ENCODE data around the gene LCN2.
"Not testable (repeated sequence)": the region's sequence is repeated elsewhere in the genome, so short reads cannot be mapped to it uniquely, and the experiment has no call there.

Gene LCN2

GRCh38 chr9:128135561-128135960 lies 13.7 kb upstream of the LCN2 start:
- not testable (repeated sequence) for FAIRE-seq; DNase-seq (ENCODE audit: insufficient read length, low spot score)

- no peak for TF ChIP-seq CTCF (IDR thresholded peaks at IDR 0.05; ENCODE audit: insufficient read depth, missing control alignments)
- DNase-seq (ENCODE audit: insufficient read length, low spot score) (no peak), FAIRE-seq (no peak)
These were observed 12.1 kb upstream of the LCN2 start for GRCh38 chr9:128136816-128137793.

- DNase-seq (ENCODE audit: insufficient read length, low spot score) = no peak
- FAIRE-seq = no peak
- no peak for TF ChIP-seq CTCF (IDR thresholded peaks at IDR 0.05; ENCODE audit: insufficient read depth, missing control alignments)
These were observed 11.3 kb upstream of the LCN2 start for GRCh38 chr9:128138001-128138400.

GRCh38 chr9:128139621-128140020 lies 9.6 kb upstream of the LCN2 start:
- DNase-seq (ENCODE audit: insufficient read length, low spot score) = no peak
- no peak for TF ChIP-seq CTCF (IDR thresholded peaks at IDR 0.05; ENCODE audit: insufficient read depth, missing control alignments)
- no peak for FAIRE-seq

- FAIRE-seq = no peak
- DNase-seq (ENCODE audit: insufficient read length, low spot score) = no peak
- no peak for TF ChIP-seq CTCF (IDR thresholded peaks at IDR 0.05; ENCODE audit: insufficient read depth, missing control alignments)
These were observed 7.6 kb upstream of the LCN2 start for GRCh38 chr9:128141604-128142003.

GRCh38 chr9:128142061-128142460 lies 7.2 kb upstream of the LCN2 start:
- DNase-seq (ENCODE audit: insufficient read length, low spot score) (no peak), FAIRE-seq (no peak)
- no peak for TF ChIP-seq CTCF (IDR thresholded peaks at IDR 0.05; ENCODE audit: insufficient read depth, missing control alignments)

GRCh38 chr9:128142596-128142995 lies 6.7 kb upstream of the LCN2 start:
- no peak for FAIRE-seq
- DNase-seq (ENCODE audit: insufficient read length, low spot score) = no peak

More at GRCh38 chr9:128142596-128142995, 6.7 kb upstream of the LCN2 start:
- TF ChIP-seq CTCF (IDR thresholded peaks at IDR 0.05; ENCODE audit: insufficient read depth, missing control alignments) = no peak

All from D721Med (cell line).